Endothelial cell of umbilical vein (primary cell): Measurements from ENCODE around the gene GIPC1. TPM values are rescaled to one million over a fixed set of nuclear protein-coding genes. Genes with fewer than 3 reads are reported as not detected.

Experiments used
- BruUV-seq: library from RNA; stranded (reverse); fragments of 400-500 nt; replicated peaks from 2 replicates; lab custom pipeline; 2021; lab: Mats Ljungman, UMichigan
- CTCF ChIA-PET: fragments of 300-600, 350-600 bp; sonication (Branson Sonifier 250); formaldehyde crosslinking; loops from one replicate; lab custom pipeline; 2021; ENCODE audit warnings: antibody characterized with exemption, inconsistent platforms; lab: Charles Lee
- POLR2A ChIA-PET: fragments of 300-600, 350-600 bp; sonication (Branson Sonifier 250); formaldehyde crosslinking; loops from one replicate; lab custom pipeline; 2021; ENCODE audit warnings: antibody characterized with exemption, inconsistent platforms; lab: Charles Lee
- DNase-seq: peaks from one replicate; pipeline ENCODE4 v3.0.0-alpha.2; 2011; ENCODE audit warnings: low read depth, low spot score
- FAIRE-seq: peaks from 2 replicates; lab custom pipeline; 2011; peaks lifted over from hg19 to GRCh38; lab: Jason Lieb, UNC
- H2AFZ ChIP-seq: 2 replicates; pipeline ENCODE4 v1.6.0; 2012; ENCODE audit warnings: low read depth, low read length, control low read depth, inconsistent platforms
- H3K27ac ChIP-seq: 2 replicates; pipeline ENCODE4 v1.5.1; 2011; ENCODE audit warnings: low read depth, mild to moderate bottlenecking, control low read depth, low read length, moderate library complexity; ENCODE audit not compliant: insufficient read depth
- H3K27me3 ChIP-seq, 2 experiments: 2 replicates each; pipeline versions ENCODE4 v1.6.0 to v1.6.1; 2011; ENCODE audit warnings: low read length in 2 of 2, mixed read lengths in 1 of 2; ENCODE audit not compliant: control insufficient read depth in 2 of 2, insufficient read depth in 2 of 2
- H3K36me3 ChIP-seq, 2 experiments: 2 replicates in 1 of 2; 3 replicates in 1 of 2; pipeline ENCODE4 v1.5.1; 2011; ENCODE audit warnings: low read length in 2 of 2, mild to moderate bottlenecking in 1 of 2, moderate library complexity in 1 of 2; ENCODE audit not compliant: control insufficient read depth in 2 of 2, insufficient read depth in 2 of 2; ENCODE audit errors: extremely low read depth in 1 of 2
- H3K4me1 ChIP-seq: 3 replicates; pipeline ENCODE4 v1.5.1; 2011; ENCODE audit warnings: mild to moderate bottlenecking, low read length; ENCODE audit not compliant: control insufficient read depth, insufficient read depth; ENCODE audit errors: extremely low read depth
- H3K4me2 ChIP-seq: 2 replicates; pipeline ENCODE4 v1.6.1; 2011; ENCODE audit warnings: low read length, control low read depth, mixed read lengths; ENCODE audit not compliant: insufficient read depth
- H3K4me3 ChIP-seq, 3 experiments: fragments of 200-600 bp in 1 of 3; sonication (generic), shearing (Covaris generic) in 1 of 3; replicated peaks in 1 of 3; 2 replicates each; pipeline ENCODE4 v1.5.1; 2011 to 2016; ENCODE audit warnings: control low read depth in 3 of 3, low read length in 3 of 3, mild to moderate bottlenecking in 2 of 3, inconsistent platforms in 1 of 3, low read depth in 1 of 3, moderate library complexity in 1 of 3; ENCODE audit not compliant: insufficient read depth in 1 of 3
- H3K79me2 ChIP-seq: 2 replicates; pipeline ENCODE4 v1.6.0; 2012; ENCODE audit warnings: low read length, inconsistent platforms; ENCODE audit not compliant: control insufficient read depth, insufficient read depth
- H3K9ac ChIP-seq: replicated peaks from 2 replicates; pipeline ENCODE3; 2011; ENCODE audit warnings: low read length, control low read depth; ENCODE audit not compliant: insufficient read depth; ENCODE audit errors: extremely low read depth
- H3K9me1 ChIP-seq: replicated peaks from 3 replicates; pipeline ENCODE4 v1.6.0; 2011; ENCODE audit warnings: mild to moderate bottlenecking, low read length; ENCODE audit not compliant: control insufficient read depth, insufficient read depth; ENCODE audit errors: extremely low read depth
- H3K9me3 ChIP-seq: replicated peaks from 2 replicates; pipeline ENCODE4 v1.5.1; 2012; ENCODE audit warnings: low read length, inconsistent platforms; ENCODE audit not compliant: control insufficient read depth, insufficient read depth
- H4K20me1 ChIP-seq: replicated peaks from 2 replicates; pipeline ENCODE3; 2011; ENCODE audit warnings: mild to moderate bottlenecking, low read length; ENCODE audit not compliant: control insufficient read depth, insufficient read depth; ENCODE audit errors: extremely low read depth
- FOS ChIP-seq: IDR thresholded peaks from 2 replicates; pipeline ENCODE4 v1.6.1; 2011; ENCODE audit warnings: mild to moderate bottlenecking, low read length, moderate library complexity, borderline replicate concordance; ENCODE audit not compliant: insufficient read depth
- GATA2 ChIP-seq: IDR thresholded peaks from 2 replicates; pipeline ENCODE4 v1.7.0; 2011; ENCODE audit warnings: low read depth, mild to moderate bottlenecking, moderate library complexity, mixed read lengths, low read length; ENCODE audit not compliant: insufficient read length, insufficient read depth
- MYC ChIP-seq: IDR thresholded peaks from one replicate; pipeline ENCODE4 v1.6.1; 2011; ENCODE audit warnings: mild to moderate bottlenecking, low read depth, low read length
- POLR2AphosphoS5 ChIP-seq: IDR thresholded peaks from 2 replicates; pipeline ENCODE4 v1.6.1; 2012; ENCODE audit warnings: low read depth, mild to moderate bottlenecking, control low read depth, low read length, moderate library complexity; ENCODE audit not compliant: insufficient read depth
- dilution Hi-C: fragments of 300-500 bp; cut with MboI; formaldehyde crosslinking; loops from one replicate; pipeline ENCODE4 v1.15.0; 2019; ENCODE audit warnings: low sequenced_read_pairs; ENCODE audit not compliant: extremely low pct_ligation_motif_present
- intact Hi-C: fragments of 100-400 bp; cut with micrococcal nuclease; formaldehyde crosslinking; loops from one replicate; pipeline ENCODE4 v1.10.0; 2022
- polyA plus RNA-seq, 4 experiments: library from polyadenylated mRNA; depleted of rRNA in 3 of 4; stranded (reverse) in 3 of 4; unstranded in 1 of 4; fragments of >200 nt; gene quantifications; 2 replicates each; pipeline versions ENCODE4 v1.2.1 to v1.2.3, GENCODE V29; 2011 to 2012; ENCODE audit warnings: missing spikeins in 1 of 4
- total RNA-seq: library from RNA; stranded (reverse); gene quantifications from 2 replicates; pipeline ENCODE4 v1.2.3, GENCODE V29; 2021
- TF ChIP-seq, protein P1 (sequence below): IDR thresholded peaks from 2 replicates; pipeline ENCODE4 v1.6.1; 2011; ENCODE audit not compliant: insufficient read depth, insufficient read length

GIPC1 gene
- total and polyA plus RNA-seq, 2 donors (not counting 3 experiments of a cell fraction or from before 2014, with no cell fraction given) = 108 to 141 TPM

DNA sequence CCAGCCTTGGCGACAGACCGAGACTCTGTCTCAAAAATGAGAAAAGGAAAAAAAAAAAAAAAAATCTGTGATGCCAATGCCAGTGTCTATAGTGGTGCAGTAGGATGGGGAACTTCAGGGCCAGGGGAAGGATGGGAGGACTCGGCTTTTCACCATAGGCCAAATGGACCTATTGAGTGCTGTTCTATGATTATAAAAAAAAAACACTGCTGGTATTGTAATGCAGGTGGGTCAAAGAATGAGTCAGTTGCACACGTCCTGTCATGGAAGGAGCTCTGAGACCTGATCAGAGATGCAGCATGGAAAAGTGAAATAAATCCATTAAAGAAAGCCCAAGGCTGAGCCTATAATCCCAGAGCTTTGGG is 15.3 kb upstream of the GIPC1 start:
- peaks cover 16% of the 10 kb centered on the region for H3K79me2 ChIP-seq
- intact Hi-C loops (no loop called here), dilution Hi-C loops (no loop called here)
- H3K9ac ChIP-seq = no peak overlapping the region
- TF ChIP-seq MYC (no peak), GATA2 (no peak), POLR2AphosphoS5 (no peak)
- peaks cover 21% of the 10 kb centered on the region for H3K4me1 ChIP-seq
- no peaks in the 10 kb centered on the region for H3K27me3 ChIP-seq
- no peaks in the 10 kb centered on the region for H4K20me1 ChIP-seq
- H3K9me1 ChIP-seq = no peaks in the 10 kb centered on the region
- no peaks in the 10 kb centered on the region for H3K9me3 ChIP-seq
- DNase-seq (no peak), FAIRE-seq (no peak)
- H2AFZ ChIP-seq = no peak overlapping the region
- H3K4me3 ChIP-seq = no peak overlapping the region
- BruUV-seq = no TSS peak
- ChIA-PET POLR2A (no interaction called here), CTCF (no interaction called here)
- H3K36me3 ChIP-seq = peaks cover 11 to 12% of the 10 kb centered on the region in 2 experiments
- H3K27ac ChIP-seq = no peak overlapping the region
- H3K4me2 ChIP-seq = no peak overlapping the region

DNA sequence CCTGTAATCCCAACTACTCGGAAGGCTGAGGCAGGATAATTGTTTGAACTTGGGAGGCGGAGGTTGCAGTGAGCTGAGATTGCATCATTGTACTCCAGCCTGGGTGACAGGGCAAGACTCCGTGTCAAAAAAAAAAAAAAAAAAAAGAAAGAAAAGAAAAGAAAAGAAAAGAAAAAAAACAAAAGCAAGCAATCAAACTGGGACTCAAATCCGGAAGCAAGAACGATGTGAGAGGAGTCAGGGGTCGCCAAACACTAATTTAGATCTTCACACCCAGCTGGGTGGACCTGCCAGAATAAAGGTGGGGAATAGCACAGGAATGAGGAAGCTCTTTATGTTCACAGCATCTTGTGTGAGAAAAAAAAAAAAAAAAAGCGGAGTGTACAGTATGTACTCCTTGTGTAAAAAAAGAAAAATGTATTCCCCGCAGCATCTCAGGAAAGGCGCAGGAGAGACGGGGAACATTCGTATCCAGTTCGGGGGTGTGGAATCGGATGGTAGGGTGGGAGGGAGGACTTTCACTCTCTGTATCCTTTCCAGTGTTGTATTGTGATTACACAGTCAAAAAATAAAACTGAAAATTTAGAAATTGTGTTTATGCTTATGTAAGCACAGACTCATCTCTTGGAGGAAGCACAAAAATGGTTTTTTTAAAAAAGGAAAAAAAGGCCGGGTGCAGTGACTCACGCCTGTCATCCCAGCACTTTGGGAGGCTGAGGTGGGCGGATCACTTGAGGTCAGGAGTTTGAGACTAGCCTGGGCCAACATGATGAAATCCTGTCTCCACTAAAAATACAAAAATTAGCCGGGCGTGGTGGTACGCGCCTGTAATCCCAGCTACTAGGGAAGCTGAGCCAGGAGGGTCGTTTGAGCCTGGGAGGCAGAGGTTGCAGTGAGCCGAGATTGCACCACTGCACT is 14.6 kb upstream of the GIPC1 start:
- Histone ChIP-seq H3K9ac (no peak overlapping the region), H3K36me3 (peaks cover 6 to 7% of the 10 kb centered on the region in 2 experiments), H3K79me2 (peaks cover 9% of the 10 kb centered on the region), H3K9me3 (no peaks in the 10 kb centered on the region), H2AFZ (no peak overlapping the region), H3K4me1 (peaks cover 16% of the 10 kb centered on the region), H3K9me1 (no peaks in the 10 kb centered on the region), H4K20me1 (no peaks in the 10 kb centered on the region), H3K27me3 (no peaks in the 10 kb centered on the region), H3K4me2 (no peak overlapping the region), H3K4me3 (no peak overlapping the region), H3K27ac (no peak overlapping the region)
- CTCF ChIA-PET = interaction anchor here (0.6 to 1.1 kb wide), 3 partner anchors 13 to 87 kb away, joined by 3 to 4 read pairs (median 3); no protein-coding TSS in a partner anchor
- FAIRE-seq (peak; percentile 15), DNase-seq (no peak)
- no peak for TF ChIP-seq GATA2
- no peak for TF ChIP-seq MYC
- peak; percentile 57 for TF ChIP-seq FOS
- TF ChIP-seq, protein P1, sequence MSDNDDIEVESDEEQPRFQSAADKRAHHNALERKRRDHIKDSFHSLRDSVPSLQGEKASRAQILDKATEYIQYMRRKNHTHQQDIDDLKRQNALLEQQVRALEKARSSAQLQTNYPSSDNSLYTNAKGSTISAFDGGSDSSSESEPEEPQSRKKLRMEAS = no peak
- dilution Hi-C loops = no loop called here
- POLR2A ChIA-PET = interaction anchor here (4.1 kb wide), 1 partner anchor 7 kb away, joined by 27 read pairs; the partner anchor contains the start of gene DNAJB1
- no TSS peak for BruUV-seq
- intact Hi-C loops = no loop called here
